Keratinocyte (primary cell): ENCODE measurements around the gene ZNF541. TPM values are rescaled to one million over a fixed set of nuclear protein-coding genes. Genes with fewer than 3 reads are reported as not detected.

ENCODE experiments used
- DNase-seq: peaks from one replicate; pipeline ENCODE4 v3.0.0-alpha.2; 2011; ENCODE audit warnings: low read depth, missing footprints, low spot score
- FAIRE-seq: peaks from 2 replicates; lab custom pipeline; 2011; peaks lifted over from hg19 to GRCh38; lab: Jason Lieb, UNC
- H2AFZ ChIP-seq: 2 replicates; pipeline ENCODE4 v1.6.0; 2012; ENCODE audit warnings: low read length, control low read depth, inconsistent platforms; ENCODE audit not compliant: control insufficient read depth
- H3K27ac ChIP-seq: 2 replicates; pipeline ENCODE4 v1.5.1; 2011; ENCODE audit warnings: low read length; ENCODE audit not compliant: control insufficient read depth, insufficient read depth
- H3K27me3 ChIP-seq: 3 replicates; pipeline ENCODE4 v1.6.0; 2011; ENCODE audit warnings: low read length; ENCODE audit not compliant: control insufficient read depth, insufficient read depth; ENCODE audit errors: extremely low read depth
- H3K36me3 ChIP-seq, 2 experiments: 2 replicates in 1 of 2; 3 replicates in 1 of 2; pipeline ENCODE4 v1.5.1; 2011; ENCODE audit warnings: low read length in 2 of 2, mild to moderate bottlenecking in 1 of 2; ENCODE audit not compliant: control insufficient read depth in 2 of 2, insufficient read depth in 2 of 2; ENCODE audit errors: extremely low read depth in 1 of 2
- H3K4me1 ChIP-seq: 3 replicates; pipeline ENCODE4 v1.5.1; 2011; ENCODE audit warnings: low read length; ENCODE audit not compliant: control insufficient read depth, insufficient read depth; ENCODE audit errors: extremely low read depth
- H3K4me2 ChIP-seq: 3 replicates; pipeline ENCODE4 v1.6.0; 2011; ENCODE audit warnings: low read depth, low read length; ENCODE audit not compliant: control insufficient read depth, insufficient read depth; ENCODE audit errors: extremely low read depth
- H3K4me3 ChIP-seq, 3 experiments: fragments of 200-600 bp in 1 of 3; sonication (generic) in 1 of 3; 2 replicates in 2 of 3; 3 replicates in 1 of 3; pipeline ENCODE4 v1.5.1; 2011 to 2016; ENCODE audit warnings: low read length in 3 of 3, mild to moderate bottlenecking in 3 of 3, control low read depth in 2 of 3, inconsistent platforms in 1 of 3, low read depth in 1 of 3, mixed read lengths in 1 of 3, mixed run types in 1 of 3, moderate library complexity in 1 of 3; ENCODE audit not compliant: control insufficient read depth in 2 of 3, insufficient read depth in 2 of 3; ENCODE audit errors: extremely low read depth in 1 of 3
- H3K79me2 ChIP-seq: 2 replicates; pipeline ENCODE4 v1.6.0; 2012; ENCODE audit warnings: low read length; ENCODE audit not compliant: control insufficient read depth, insufficient read depth
- H3K9ac ChIP-seq: 3 replicates; pipeline ENCODE4 v1.6.0; 2011; ENCODE audit warnings: low read length; ENCODE audit not compliant: control insufficient read depth, insufficient read depth; ENCODE audit errors: extremely low read depth
- H3K9me1 ChIP-seq: 3 replicates; pipeline ENCODE4 v1.6.0; 2011; ENCODE audit warnings: low read length; ENCODE audit not compliant: control insufficient read depth, insufficient read depth; ENCODE audit errors: extremely low read depth
- H3K9me3 ChIP-seq: 2 replicates; pipeline ENCODE4 v1.5.1; 2012; ENCODE audit warnings: low read depth, low read length; ENCODE audit not compliant: control insufficient read depth
- H4K20me1 ChIP-seq: 3 replicates; pipeline ENCODE4 v1.6.0; 2011; ENCODE audit warnings: low read length; ENCODE audit not compliant: control insufficient read depth, insufficient read depth; ENCODE audit errors: extremely low read depth
- EZH2 ChIP-seq: IDR thresholded peaks from one replicate; pipeline ENCODE4 v1.6.1; 2012; ENCODE audit warnings: inconsistent platforms, mild to moderate bottlenecking, low read length, moderate library complexity
- dilution Hi-C: fragments of 300-500 bp; cut with MboI; formaldehyde crosslinking; loops from one replicate; pipeline ENCODE4 v1.7.0; 2020; ENCODE audit warnings: low sequenced_read_pairs; ENCODE audit not compliant: extremely low pct_ligation_motif_present
- polyA minus RNA-seq, 3 experiments: library from RNA; depleted of rRNA, polyadenylated mRNA; stranded (reverse); fragments of >200 nt; gene quantifications; 1 replicate in 1 of 3; 2 replicates in 1 of 3; 3 replicates in 1 of 3; pipeline ENCODE4 v1.2.3, GENCODE V29; 2011
- polyA plus RNA-seq, 5 experiments: library from polyadenylated mRNA; depleted of rRNA in 3 of 5; stranded (reverse) in 3 of 5; stranded (forward) in 1 of 5; unstranded in 1 of 5; fragments of >200 nt; gene quantifications; 1 replicate in 1 of 5; 2 replicates in 3 of 5; 3 replicates in 1 of 5; pipeline versions ENCODE4 v1.2.1 to v1.2.3, GENCODE V29; 2011 to 2012; ENCODE audit warnings: missing spikeins in 2 of 5, low read depth in 1 of 5, low replicate concordance in 1 of 5
- TF ChIP-seq, protein P1 (sequence below), 3 experiments: IDR thresholded peaks in 1 of 3; conservative IDR thresholded peaks in 1 of 3; optimal IDR thresholded peaks in 1 of 3; 2 replicates in 2 of 3; 3 replicates in 1 of 3; pipeline versions ENCODE3 to v1.5.1; 2011; ENCODE audit warnings: low read length in 3 of 3, mild to moderate bottlenecking in 3 of 3, moderate library complexity in 2 of 3, control low read depth in 1 of 3, inconsistent platforms in 1 of 3; ENCODE audit not compliant: insufficient read depth in 2 of 3; ENCODE audit errors: extremely low read depth in 1 of 3

The ZNF541 gene, protein sequence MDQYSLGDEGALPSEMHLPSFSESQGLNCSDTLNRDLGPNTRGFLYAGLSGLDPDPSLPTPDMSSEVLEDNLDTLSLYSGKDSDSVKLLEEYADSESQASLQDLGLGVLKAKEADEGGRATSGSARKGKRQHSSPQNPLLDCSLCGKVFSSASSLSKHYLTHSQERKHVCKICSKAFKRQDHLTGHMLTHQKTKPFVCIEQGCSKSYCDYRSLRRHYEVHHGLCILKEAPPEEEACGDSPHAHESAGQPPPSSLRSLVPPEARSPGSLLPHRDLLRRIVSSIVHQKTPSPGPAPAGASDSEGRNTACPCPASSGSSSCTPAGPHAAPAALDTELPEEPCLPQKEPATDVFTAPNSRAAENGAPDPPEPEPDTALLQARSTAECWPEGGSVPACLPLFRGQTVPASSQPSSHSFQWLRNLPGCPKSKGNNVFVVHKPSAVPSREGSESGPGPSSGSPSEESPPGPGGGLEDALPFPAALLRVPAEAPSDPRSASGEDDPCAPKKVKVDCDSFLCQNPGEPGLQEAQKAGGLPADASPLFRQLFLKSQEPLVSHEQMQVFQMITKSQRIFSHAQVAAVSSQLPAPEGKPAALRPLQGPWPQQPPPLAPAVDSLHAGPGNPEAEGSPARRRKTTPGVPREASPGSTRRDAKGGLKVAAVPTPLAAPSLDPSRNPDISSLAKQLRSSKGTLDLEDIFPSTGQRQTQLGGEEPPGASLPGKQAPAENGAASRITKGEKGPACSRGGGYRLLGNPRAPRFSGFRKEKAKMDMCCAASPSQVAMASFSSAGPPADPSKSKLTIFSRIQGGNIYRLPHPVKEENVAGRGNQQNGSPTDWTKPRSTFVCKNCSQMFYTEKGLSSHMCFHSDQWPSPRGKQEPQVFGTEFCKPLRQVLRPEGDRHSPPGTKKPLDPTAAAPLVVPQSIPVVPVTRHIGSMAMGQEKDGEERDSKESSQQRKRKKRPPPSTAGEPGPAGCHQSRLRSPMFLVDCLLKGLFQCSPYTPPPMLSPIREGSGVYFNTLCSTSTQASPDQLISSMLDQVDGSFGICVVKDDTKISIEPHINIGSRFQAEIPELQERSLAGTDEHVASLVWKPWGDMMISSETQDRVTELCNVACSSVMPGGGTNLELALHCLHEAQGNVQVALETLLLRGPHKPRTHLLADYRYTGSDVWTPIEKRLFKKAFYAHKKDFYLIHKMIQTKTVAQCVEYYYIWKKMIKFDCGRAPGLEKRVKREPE (N-terminal part only)
- not detected in 3 replicates for polyA plus RNA-seq
- not detected for polyA plus RNA-seq (2011; ENCODE audit: low read depth)
- not detected in 2 replicates for polyA plus RNA-seq (2011; cell fraction: cytosol; rRNA removed)
- polyA plus RNA-seq (2011; cell fraction: nucleus; rRNA removed), result 0.04 TPM in 1 of 2 replicates, not detected in the other
- polyA plus RNA-seq (2012; ENCODE audit: low replicate concordance), result 0.13 TPM in 1 of 2 replicates, not detected in the other
- polyA minus RNA-seq, result not detected in 3 replicates
- not detected for polyA minus RNA-seq (2011; cell fraction: cytosol; rRNA and poly(A)+ RNA removed)
- polyA minus RNA-seq (2011; cell fraction: nucleus; rRNA and poly(A)+ RNA removed), result not detected in 2 replicates

- Histone ChIP-seq H4K20me1 (no peaks in the 10 kb centered on the region), H3K9ac (no peak within 1 kb of the TSS), H3K27ac (no peak within 1 kb of the TSS), H3K4me2 (no peak within 1 kb of the TSS), H2AFZ (no peak within 1 kb of the TSS), H3K4me1 (no peaks in the 10 kb centered on the region), H3K9me3 (no peaks in the 10 kb centered on the region), H3K9me1 (no peaks in the 10 kb centered on the region), H3K27me3 (no peaks in the 10 kb centered on the region), H3K36me3 (no peaks in the 10 kb centered on the region), H3K4me3 (peak within 1 kb of the TSS in 1 of 3 experiments; percentile 14), H3K79me2 (no peaks in the 10 kb centered on the region)
- DNase-seq (no peak), FAIRE-seq (no peak)
- dilution Hi-C loops, result no loop called here
- TF ChIP-seq, protein P1, sequence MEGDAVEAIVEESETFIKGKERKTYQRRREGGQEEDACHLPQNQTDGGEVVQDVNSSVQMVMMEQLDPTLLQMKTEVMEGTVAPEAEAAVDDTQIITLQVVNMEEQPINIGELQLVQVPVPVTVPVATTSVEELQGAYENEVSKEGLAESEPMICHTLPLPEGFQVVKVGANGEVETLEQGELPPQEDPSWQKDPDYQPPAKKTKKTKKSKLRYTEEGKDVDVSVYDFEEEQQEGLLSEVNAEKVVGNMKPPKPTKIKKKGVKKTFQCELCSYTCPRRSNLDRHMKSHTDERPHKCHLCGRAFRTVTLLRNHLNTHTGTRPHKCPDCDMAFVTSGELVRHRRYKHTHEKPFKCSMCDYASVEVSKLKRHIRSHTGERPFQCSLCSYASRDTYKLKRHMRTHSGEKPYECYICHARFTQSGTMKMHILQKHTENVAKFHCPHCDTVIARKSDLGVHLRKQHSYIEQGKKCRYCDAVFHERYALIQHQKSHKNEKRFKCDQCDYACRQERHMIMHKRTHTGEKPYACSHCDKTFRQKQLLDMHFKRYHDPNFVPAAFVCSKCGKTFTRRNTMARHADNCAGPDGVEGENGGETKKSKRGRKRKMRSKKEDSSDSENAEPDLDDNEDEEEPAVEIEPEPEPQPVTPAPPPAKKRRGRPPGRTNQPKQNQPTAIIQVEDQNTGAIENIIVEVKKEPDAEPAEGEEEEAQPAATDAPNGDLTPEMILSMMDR (optimal IDR thresholded peaks at IDR 0.05 in 1 of 3, IDR thresholded peaks at IDR 0.05 in 1 of 3, conservative IDR thresholded peaks at IDR 0.05 in 1 of 3; ENCODE audit: extremely low read depth in 1 of 3, insufficient read depth in 2 of 3, low read length in 3 of 3), result no peak
- no peak for TF ChIP-seq EZH2
These were observed at the start of gene ZNF541 for GRCh38 chr19:47573071-47574026. TSS of gene ZNF541 (minus strand) at chr19:47573148. CDS start at chr19:47555856, 17,292 bp downstream.
